Uterus (tissue), 4 donors: ENCODE measurements around the gene CRISPLD2. TPM values are rescaled to one million over a fixed set of nuclear protein-coding genes. Genes with fewer than 3 reads are reported as not detected.

Experiments
- DNase-seq, 2 donors: peaks; one replicate each; pipeline ENCODE4 v3.0.0-alpha.2; 2019 to 2020
- H3K27ac ChIP-seq, 2 donors: fragments of 200-600 bp; sonication (generic); 1 replicate in 1 of 2; 2 replicates in 1 of 2; pipeline ENCODE4 v1.5.1; 2016 to 2018
- H3K27me3 ChIP-seq, 2 donors: fragments of 200-600 bp; sonication (generic); one replicate each; pipeline ENCODE4 v1.5.1; 2018 to 2019; ENCODE audit warnings: control low read depth in 1 of 2
- H3K36me3 ChIP-seq, 2 donors: fragments of 200-600 bp; sonication (generic); one replicate each; pipeline ENCODE4 v1.5.1; 2019; ENCODE audit warnings: control low read depth in 1 of 2
- H3K4me1 ChIP-seq, 2 donors: fragments of 200-600 bp; sonication (generic); one replicate each; pipeline ENCODE4 v1.5.1; 2018 to 2019; ENCODE audit warnings: control low read depth in 1 of 2
- H3K4me3 ChIP-seq, 2 donors: fragments of 200-600 bp; sonication (generic); 1 replicate in 1 of 2; 2 replicates in 1 of 2; pipeline ENCODE4 v1.5.1; 2018 to 2019; ENCODE audit warnings: mild to moderate bottlenecking in 1 of 2
- H3K9me3 ChIP-seq, 2 donors: fragments of 200-600 bp; sonication (generic); one replicate each; pipeline ENCODE4 v1.5.1; 2019; ENCODE audit warnings: control low read depth in 1 of 2
- POLR2A ChIP-seq, 2 donors: fragments of 450-650 bp; IDR thresholded peaks; one replicate each; pipeline ENCODE4 v1.6.1; 2016; ENCODE audit warnings: antibody characterized with exemption in 2 of 2, mild to moderate bottlenecking in 1 of 2, moderate library complexity in 1 of 2
- intact Hi-C: fragments of 100-400 bp; cut with DNase I; formaldehyde crosslinking; loops from one replicate; pipeline ENCODE4 v1.15.1; 2023; ENCODE audit warnings: low total_unique reads
- total RNA-seq, 4 donors: library from RNA; depleted of rRNA in 3 of 4; stranded (reverse); fragments of >200 nt in 3 of 4; gene quantifications; one replicate each; pipeline versions ENCODE4 v1.1.0 to v1.2.4, GENCODE V29; 2014 to 2023
- TF ChIP-seq, protein P1 (sequence below), 4 experiments: fragments of 200-600 bp in 2 of 4; fragments of 450-650 bp in 2 of 4; sonication (generic) in 2 of 4; IDR thresholded peaks; one replicate each; pipeline ENCODE4 v1.5.1; 2016 to 2019; ENCODE audit warnings: antibody characterized with exemption in 4 of 4, mild to moderate bottlenecking in 2 of 4, moderate library complexity in 1 of 4
- donor health status: DM: yes; HTN: yes; CAD: no.

The CRISPLD2 gene
- total RNA-seq, 4 donors from 2014 or later, result 108 to 441 (median 190) TPM

DNA sequence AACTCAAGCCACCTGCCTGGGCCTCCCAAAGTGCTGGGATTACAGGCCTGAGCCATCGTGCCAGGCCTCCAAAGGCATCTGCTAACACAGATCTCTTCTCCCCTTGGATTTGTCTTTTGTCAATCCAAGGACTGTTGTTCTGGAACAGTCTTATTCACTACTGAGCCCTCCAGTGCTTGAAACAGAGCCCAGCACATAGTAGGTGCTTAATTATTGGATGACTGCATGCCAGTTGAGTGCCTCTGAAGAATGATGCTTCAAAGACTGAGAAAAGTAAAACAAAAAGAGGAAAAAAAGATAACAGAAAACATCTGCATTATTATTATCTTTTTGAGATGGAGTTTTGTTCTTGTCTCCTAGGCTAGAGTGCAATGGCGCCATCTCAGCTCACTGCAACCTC lies 1.7 kb upstream of the CRISPLD2 start:
- Histone ChIP-seq H3K4me3 (no peak overlapping the region), H3K9me3 (no peaks in the 10 kb centered on the region), H3K27ac (no peak overlapping the region), H3K4me1 (no peaks in the 10 kb centered on the region), H3K27me3 (no peaks in the 10 kb centered on the region), H3K36me3 (no peaks in the 10 kb centered on the region)
- TF ChIP-seq, protein P1, sequence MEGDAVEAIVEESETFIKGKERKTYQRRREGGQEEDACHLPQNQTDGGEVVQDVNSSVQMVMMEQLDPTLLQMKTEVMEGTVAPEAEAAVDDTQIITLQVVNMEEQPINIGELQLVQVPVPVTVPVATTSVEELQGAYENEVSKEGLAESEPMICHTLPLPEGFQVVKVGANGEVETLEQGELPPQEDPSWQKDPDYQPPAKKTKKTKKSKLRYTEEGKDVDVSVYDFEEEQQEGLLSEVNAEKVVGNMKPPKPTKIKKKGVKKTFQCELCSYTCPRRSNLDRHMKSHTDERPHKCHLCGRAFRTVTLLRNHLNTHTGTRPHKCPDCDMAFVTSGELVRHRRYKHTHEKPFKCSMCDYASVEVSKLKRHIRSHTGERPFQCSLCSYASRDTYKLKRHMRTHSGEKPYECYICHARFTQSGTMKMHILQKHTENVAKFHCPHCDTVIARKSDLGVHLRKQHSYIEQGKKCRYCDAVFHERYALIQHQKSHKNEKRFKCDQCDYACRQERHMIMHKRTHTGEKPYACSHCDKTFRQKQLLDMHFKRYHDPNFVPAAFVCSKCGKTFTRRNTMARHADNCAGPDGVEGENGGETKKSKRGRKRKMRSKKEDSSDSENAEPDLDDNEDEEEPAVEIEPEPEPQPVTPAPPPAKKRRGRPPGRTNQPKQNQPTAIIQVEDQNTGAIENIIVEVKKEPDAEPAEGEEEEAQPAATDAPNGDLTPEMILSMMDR (IDR thresholded peaks at IDR 0.05), result no peak
- TF ChIP-seq POLR2A (IDR thresholded peaks at IDR 0.05), result no peak
- no peak for DNase-seq
- intact Hi-C loops, result no loop called here

DNA sequence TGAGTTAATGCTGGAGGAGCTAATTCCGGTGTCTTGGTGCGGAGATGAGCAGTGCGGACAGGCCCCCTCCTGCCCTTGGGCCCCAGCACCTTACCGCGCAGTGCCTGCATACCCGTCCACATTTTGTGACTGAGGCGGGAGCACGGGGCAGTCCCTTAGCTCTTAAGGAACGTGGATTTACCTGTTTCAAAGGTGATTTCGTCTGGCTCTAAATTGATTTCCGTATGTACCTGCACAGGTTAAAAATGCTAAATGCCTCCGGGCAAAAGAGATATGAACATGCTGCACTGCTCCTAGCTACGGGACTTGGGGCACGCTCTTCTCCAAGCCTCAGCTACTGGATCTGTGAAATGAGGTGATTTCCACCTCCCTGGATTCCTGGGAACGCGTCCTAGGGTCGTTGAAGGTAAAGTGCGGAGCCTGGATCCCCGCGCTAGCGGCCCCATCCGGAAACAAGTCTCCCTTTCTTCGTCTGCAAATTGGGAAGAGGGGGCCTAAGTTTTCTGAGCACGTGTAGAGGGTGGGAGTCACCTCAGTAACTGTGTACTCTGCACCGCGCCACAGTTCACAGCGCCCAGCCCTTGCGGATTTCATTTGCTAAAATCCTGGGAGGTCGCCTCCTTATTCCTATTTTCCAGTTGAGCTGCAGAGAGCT lies 669 bp upstream of the CRISPLD2 start:
- Histone ChIP-seq H3K27me3 (no peaks in the 10 kb centered on the region), H3K4me1 (no peaks in the 10 kb centered on the region), H3K9me3 (no peaks in the 10 kb centered on the region), H3K27ac (peak overlapping the region; percentile 15 to 94), H3K4me3 (peak overlapping the region in 1 of 2 donors; percentile 61), H3K36me3 (no peaks in the 10 kb centered on the region)
- no peak for TF ChIP-seq POLR2A (IDR thresholded peaks at IDR 0.05)
- TF ChIP-seq, protein P1 (IDR thresholded peaks at IDR 0.05), result no peak
- no peak for DNase-seq
- intact Hi-C loops, result no loop called here

DNA sequence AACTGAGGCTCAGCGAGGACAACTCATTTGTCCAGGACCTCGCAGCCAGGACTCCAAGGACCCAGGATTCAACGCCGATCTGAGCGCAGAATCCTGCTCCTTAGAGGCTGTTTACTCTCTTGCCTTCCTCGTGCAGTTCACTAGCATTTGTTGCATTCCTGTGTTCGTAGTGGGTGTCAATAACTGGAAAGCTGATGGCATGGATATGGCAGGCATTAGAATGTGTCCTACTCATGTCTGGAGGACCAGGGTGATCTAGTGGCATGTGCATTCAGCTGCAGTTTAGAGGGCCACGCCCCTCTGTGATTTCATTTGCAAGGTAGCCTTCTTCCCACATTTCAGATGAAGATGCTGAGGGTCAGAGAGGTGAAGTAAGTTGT lies 510 bp downstream of the CRISPLD2 start:
- Histone ChIP-seq H3K9me3 (no peaks in the 10 kb centered on the region), H3K27me3 (no peaks in the 10 kb centered on the region), H3K4me3 (peak overlapping the region; percentile 61 to 87), H3K4me1 (no peaks in the 10 kb centered on the region), H3K36me3 (no peaks in the 10 kb centered on the region), H3K27ac (peak overlapping the region; percentile 94 to 99)
- DNase-seq, result no peak
- TF ChIP-seq POLR2A (IDR thresholded peaks at IDR 0.05), result no peak
- TF ChIP-seq, protein P1 (IDR thresholded peaks at IDR 0.05), result no peak
- intact Hi-C loops, result no loop called here

DNA sequence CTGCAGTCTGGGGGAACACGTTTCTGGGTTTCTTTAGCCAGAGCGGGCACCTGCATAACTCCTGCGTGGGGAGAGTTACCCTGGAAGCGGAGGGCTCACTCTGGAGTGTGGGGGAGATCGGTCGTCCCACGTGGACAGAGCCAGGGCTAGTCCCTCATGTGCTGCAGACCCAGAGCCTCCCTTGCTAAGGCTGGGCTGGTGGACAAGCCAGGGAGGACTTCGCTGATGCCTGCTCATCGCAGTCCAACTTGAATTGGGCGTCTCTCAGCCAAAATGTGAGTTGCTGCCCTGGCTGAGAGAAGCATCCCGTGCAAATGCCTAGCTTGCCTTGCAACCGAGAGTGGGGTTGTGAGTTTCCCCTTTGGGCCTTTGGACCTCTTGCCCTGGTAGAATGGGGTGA lies 986 bp downstream of the CRISPLD2 start:
- Histone ChIP-seq H3K4me1 (no peaks in the 10 kb centered on the region), H3K27me3 (no peaks in the 10 kb centered on the region), H3K4me3 (peak overlapping the region; percentile 61 to 87), H3K27ac (peak overlapping the region; percentile 94 to 99), H3K36me3 (no peaks in the 10 kb centered on the region), H3K9me3 (no peaks in the 10 kb centered on the region)
- DNase-seq, result no peak
- intact Hi-C loops, result no loop called here
- TF ChIP-seq, protein P1 (IDR thresholded peaks at IDR 0.05), result no peak
- no peak for TF ChIP-seq POLR2A (IDR thresholded peaks at IDR 0.05)

DNA sequence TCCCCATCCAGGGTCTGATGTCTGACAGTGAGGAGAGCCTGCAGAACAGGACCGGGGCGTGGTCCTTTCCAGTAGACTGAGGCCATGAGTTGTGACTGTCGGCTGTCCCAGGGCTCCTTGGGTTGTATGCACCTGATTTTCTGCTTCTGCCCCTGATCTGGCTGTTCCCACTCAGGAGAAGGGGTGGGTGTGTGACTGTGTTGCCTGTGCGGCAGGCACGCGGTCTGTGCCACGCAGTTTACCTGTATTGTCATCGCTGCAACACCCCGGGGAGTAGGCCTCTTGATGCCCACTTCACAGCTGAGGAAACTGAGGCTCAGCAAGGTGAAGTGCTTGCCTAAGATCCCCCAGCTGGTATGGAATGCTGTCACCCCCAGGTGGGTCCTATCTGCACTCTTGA lies 1.4 kb downstream of the CRISPLD2 start:
- peak overlapping the region; percentile 94 to 99 for H3K27ac ChIP-seq
- H3K9me3 ChIP-seq, result no peaks in the 10 kb centered on the region
- H3K36me3 ChIP-seq, result no peaks in the 10 kb centered on the region
- no peaks in the 10 kb centered on the region for H3K27me3 ChIP-seq
- no peak for TF ChIP-seq POLR2A (IDR thresholded peaks at IDR 0.05)
- TF ChIP-seq, protein P1 (IDR thresholded peaks at IDR 0.05), result no peak
- DNase-seq, result no peak
- H3K4me3 ChIP-seq, result peak overlapping the region; percentile 61 to 87
- H3K4me1 ChIP-seq, result no peaks in the 10 kb centered on the region
- intact Hi-C loops, result no loop called here
